ENCODE results near the gene DTNA. TPM values are rescaled to one million over a fixed set of nuclear protein-coding genes. Genes with fewer than 3 reads are reported as not detected.

DTNA gene
- polyA plus RNA-seq, 1 donor (not counting 4 experiments of a cell fraction or from before 2014, with no cell fraction given): 0.81 TPM

GRCh38 chr18:34873986-34874580, 164.0 kb downstream of the DTNA start:
- Histone ChIP-seq H3K9me3 (ENCODE audit: control insufficient read depth, low read depth, low read length) (no peaks in the 10 kb centered on the region), H3K36me3 (ENCODE audit: control insufficient read depth in 2 of 2, extremely low read depth in 1 of 2, insufficient read depth in 2 of 2, low read length in 2 of 2) (no peaks in the 10 kb centered on the region), H3K4me3 (ENCODE audit: control insufficient read depth in 2 of 3, extremely low read depth in 1 of 3, insufficient read depth in 2 of 3, low read depth in 1 of 3, low read length in 3 of 3) (no peak overlapping the region), H3K79me2 (ENCODE audit: control insufficient read depth, insufficient read depth, low read length) (no peaks in the 10 kb centered on the region), H3K27me3 (ENCODE audit: control insufficient read depth, extremely low read depth, insufficient read depth, low read length) (no peaks in the 10 kb centered on the region), H3K4me2 (ENCODE audit: control insufficient read depth, extremely low read depth, insufficient read depth, low read depth, low read length) (no peak overlapping the region), H3K27ac (ENCODE audit: control insufficient read depth, insufficient read depth, low read length) (no peak overlapping the region), H2AFZ (ENCODE audit: control insufficient read depth, low read length) (no peak overlapping the region), H3K9ac (ENCODE audit: control insufficient read depth, extremely low read depth, insufficient read depth, low read length) (no peak overlapping the region), H3K9me1 (ENCODE audit: control insufficient read depth, extremely low read depth, insufficient read depth, low read length) (no peaks in the 10 kb centered on the region), H3K4me1 (ENCODE audit: control insufficient read depth, extremely low read depth, insufficient read depth, low read length) (no peaks in the 10 kb centered on the region), H4K20me1 (ENCODE audit: control insufficient read depth, extremely low read depth, insufficient read depth, low read length) (no peaks in the 10 kb centered on the region)
- dilution Hi-C loops (cut with MboI; ENCODE audit: extremely low pct_ligation_motif_present, low sequenced_read_pairs): no loop called here
- DNase-seq (ENCODE audit: low read depth, low spot score) (no peak), FAIRE-seq (no peak)
- TF ChIP-seq EZH2 (IDR thresholded peaks at IDR 0.05; ENCODE audit: low read length) (no peak), CTCF (optimal IDR thresholded peaks at IDR 0.05 in 1 of 3, IDR thresholded peaks at IDR 0.05 in 1 of 3, conservative IDR thresholded peaks at IDR 0.05 in 1 of 3; ENCODE audit: extremely low read depth in 1 of 3, insufficient read depth in 2 of 3, low read length in 3 of 3) (no peak)

- no peaks in the 10 kb centered on the region for H3K36me3 ChIP-seq (ENCODE audit: control insufficient read depth in 2 of 2, extremely low read depth in 1 of 2, insufficient read depth in 2 of 2, low read length in 2 of 2)
- no peaks in the 10 kb centered on the region for H3K9me3 ChIP-seq (ENCODE audit: control insufficient read depth, low read depth, low read length)
- H3K9ac ChIP-seq (ENCODE audit: control insufficient read depth, extremely low read depth, insufficient read depth, low read length): no peak overlapping the region
- H3K79me2 ChIP-seq (ENCODE audit: control insufficient read depth, insufficient read depth, low read length): no peaks in the 10 kb centered on the region
- H4K20me1 ChIP-seq (ENCODE audit: control insufficient read depth, extremely low read depth, insufficient read depth, low read length): no peaks in the 10 kb centered on the region
- H3K4me3 ChIP-seq (ENCODE audit: control insufficient read depth in 2 of 3, extremely low read depth in 1 of 3, insufficient read depth in 2 of 3, low read depth in 1 of 3, low read length in 3 of 3): no peak overlapping the region
- H3K27ac ChIP-seq (ENCODE audit: control insufficient read depth, insufficient read depth, low read length): no peak overlapping the region
- no peaks in the 10 kb centered on the region for H3K9me1 ChIP-seq (ENCODE audit: control insufficient read depth, extremely low read depth, insufficient read depth, low read length)
- H3K4me1 ChIP-seq (ENCODE audit: control insufficient read depth, extremely low read depth, insufficient read depth, low read length): no peaks in the 10 kb centered on the region
- dilution Hi-C loops (cut with MboI; ENCODE audit: extremely low pct_ligation_motif_present, low sequenced_read_pairs): no loop called here
- H3K4me2 ChIP-seq (ENCODE audit: control insufficient read depth, extremely low read depth, insufficient read depth, low read depth, low read length): no peak overlapping the region
- no peaks in the 10 kb centered on the region for H3K27me3 ChIP-seq (ENCODE audit: control insufficient read depth, extremely low read depth, insufficient read depth, low read length)
- DNase-seq (ENCODE audit: low read depth, low spot score) (no peak), FAIRE-seq (no peak)
- TF ChIP-seq CTCF (optimal IDR thresholded peaks at IDR 0.05 in 1 of 3, IDR thresholded peaks at IDR 0.05 in 1 of 3, conservative IDR thresholded peaks at IDR 0.05 in 1 of 3; ENCODE audit: extremely low read depth in 1 of 3, insufficient read depth in 2 of 3, low read length in 3 of 3) (no peak), EZH2 (IDR thresholded peaks at IDR 0.05; ENCODE audit: low read length) (no peak)
- H2AFZ ChIP-seq (ENCODE audit: control insufficient read depth, low read length): no peak overlapping the region
Measured at GRCh38 chr18:34875150-34875549, 165.1 kb downstream of the DTNA start.
